HG03135 (cell line): ENCODE data around the gene DCST1.
A peak's percentile ranks its signal among the peaks of the same experiment; 100 is the strongest.

Experiments used
- ATAC-seq: cut with Tn5 transposase; IDR thresholded peaks from one replicate; pipeline ENCODE4 v1.9.1; 2021; ENCODE audit warnings: mild to moderate bottlenecking, moderate library complexity; ENCODE audit not compliant: unreplicated experiment

DCST1 gene

GRCh38 chr1:155012026-155012546 is 21.5 kb upstream of the DCST1 start:
- ATAC-seq = no peak

- no peak for ATAC-seq
Measured at GRCh38 chr1:155012776-155013602, 20.6 kb upstream of the DCST1 start.

- no peak for ATAC-seq
Measured at GRCh38 chr1:155013632-155014031, 20.0 kb upstream of the DCST1 start.

- ATAC-seq = no peak
Measured at GRCh38 chr1:155014709-155015508, 18.7 kb upstream of the DCST1 start.

- ATAC-seq = no peak
Measured at GRCh38 chr1:155015527-155016230, 17.9 kb upstream of the DCST1 start.

- ATAC-seq = no peak
Measured at GRCh38 chr1:155016231-155016831, 17.3 kb upstream of the DCST1 start.

GRCh38 chr1:155017041-155017945 is 16.3 kb upstream of the DCST1 start:
- ATAC-seq = peak; percentile 71

- no peak for ATAC-seq
Measured at GRCh38 chr1:155017946-155018316, 15.7 kb upstream of the DCST1 start.

GRCh38 chr1:155018617-155019348 is 14.8 kb upstream of the DCST1 start:
- no peak for ATAC-seq

GRCh38 chr1:155019377-155020245 is 14.0 kb upstream of the DCST1 start:
- ATAC-seq = no peak

GRCh38 chr1:155022136-155022926 is 11.3 kb upstream of the DCST1 start:
- no peak for ATAC-seq

GRCh38 chr1:155022927-155023236 is 10.7 kb upstream of the DCST1 start:
- no peak for ATAC-seq

- no peak for ATAC-seq
Measured at GRCh38 chr1:155023627-155024026, 10.0 kb upstream of the DCST1 start.

- ATAC-seq = no peak
Measured at GRCh38 chr1:155024315-155024714, 9.3 kb upstream of the DCST1 start.

GRCh38 chr1:155026154-155026553 is 7.5 kb upstream of the DCST1 start:
- no peak for ATAC-seq

- no peak for ATAC-seq
Measured at GRCh38 chr1:155026588-155026987, 7.0 kb upstream of the DCST1 start.

- no peak for ATAC-seq
Measured at GRCh38 chr1:155029513-155030242, 3.9 kb upstream of the DCST1 start.
